HG02840 (cell line): ENCODE results near the gene NAALAD2.
A peak's percentile ranks its signal among the peaks of the same experiment; 100 is the strongest.
"Not testable (repeated sequence)": the region's sequence is repeated elsewhere in the genome, so short reads cannot be mapped to it uniquely, and the experiment has no call there.

ENCODE experiments used
- ATAC-seq: cut with Tn5 transposase; IDR thresholded peaks from one replicate; pipeline ENCODE4 v1.9.1; 2021; ENCODE audit warnings: mild to moderate bottlenecking, moderate library complexity, moderate number of reproducible peaks; ENCODE audit not compliant: unreplicated experiment, low FRiP score

The NAALAD2 gene

GRCh38 chr11:90189011-90189410 is 54.5 kb downstream of the NAALAD2 start:
- ATAC-seq: no peak

DNA sequence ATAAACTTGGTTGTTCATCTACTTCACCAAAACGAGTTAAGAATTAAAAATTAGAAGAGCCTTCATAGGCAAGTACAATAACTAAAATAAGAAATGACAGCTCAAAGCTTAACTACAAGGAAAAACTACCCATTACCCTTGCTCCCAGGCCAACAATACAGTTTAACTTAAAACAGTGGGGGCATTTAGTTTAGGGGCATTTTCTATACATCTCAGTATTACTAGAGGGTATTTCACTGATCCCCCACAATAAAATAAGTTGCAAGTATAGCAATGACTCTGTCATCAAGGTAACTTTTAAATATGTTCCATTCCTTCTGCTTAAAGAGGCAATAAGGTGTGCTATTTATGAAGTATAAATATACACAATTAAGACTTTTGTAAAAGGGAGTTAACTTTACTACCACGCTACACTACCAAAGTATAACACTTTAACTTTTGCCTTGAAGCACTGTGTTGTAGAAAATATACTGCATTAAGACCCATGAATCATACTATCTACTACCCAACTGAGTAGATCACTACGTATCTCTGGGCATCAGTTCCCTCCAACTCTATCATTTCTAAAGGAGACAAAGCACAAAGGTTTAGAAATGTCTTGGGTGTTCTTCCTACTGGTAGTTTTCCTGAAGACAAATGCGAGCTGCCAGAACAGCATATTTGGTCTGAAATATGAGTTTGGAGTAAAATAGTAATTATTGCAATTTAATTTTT is 58.6 kb downstream of the NAALAD2 start:
- no peak for ATAC-seq

DNA sequence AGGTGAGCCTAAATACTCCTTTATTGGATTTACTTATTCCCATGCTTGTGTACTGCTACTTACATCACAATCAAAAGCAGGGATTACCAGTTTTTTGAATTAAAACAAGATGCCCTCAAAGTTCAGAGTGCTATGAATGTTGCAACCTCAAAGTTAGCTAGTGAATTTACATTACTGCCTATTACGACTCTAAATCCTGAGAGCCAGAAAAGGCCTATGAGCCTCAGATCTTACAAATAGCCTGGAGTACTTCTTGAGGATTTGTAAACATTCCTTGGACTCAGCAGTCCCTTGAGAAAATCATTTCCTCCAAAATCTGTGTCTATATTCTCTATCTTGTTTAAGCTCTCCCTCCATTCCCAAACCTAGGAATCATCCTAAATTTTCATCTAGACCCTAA is 62.9 kb downstream of the NAALAD2 start:
- ATAC-seq: no peak

DNA sequence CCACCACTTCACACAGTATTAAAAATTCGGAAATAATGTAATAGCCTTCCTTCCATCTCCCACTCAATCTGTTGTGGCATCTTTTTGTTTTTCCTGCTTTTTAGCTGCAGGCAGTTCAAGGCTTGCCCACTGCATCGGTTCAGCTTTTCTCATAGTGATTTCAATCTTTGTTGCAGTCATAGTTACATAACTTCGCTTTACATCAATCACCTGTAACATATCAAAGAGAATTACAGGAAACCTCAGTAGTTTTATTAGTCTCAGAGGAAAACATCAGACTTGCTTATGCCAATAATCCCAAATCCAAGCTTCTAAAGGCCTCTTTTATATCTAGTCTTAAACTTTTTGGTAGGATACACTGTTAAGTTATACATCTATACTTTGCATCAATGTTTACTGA is 67.9 kb downstream of the NAALAD2 start:
- no peak for ATAC-seq

DNA sequence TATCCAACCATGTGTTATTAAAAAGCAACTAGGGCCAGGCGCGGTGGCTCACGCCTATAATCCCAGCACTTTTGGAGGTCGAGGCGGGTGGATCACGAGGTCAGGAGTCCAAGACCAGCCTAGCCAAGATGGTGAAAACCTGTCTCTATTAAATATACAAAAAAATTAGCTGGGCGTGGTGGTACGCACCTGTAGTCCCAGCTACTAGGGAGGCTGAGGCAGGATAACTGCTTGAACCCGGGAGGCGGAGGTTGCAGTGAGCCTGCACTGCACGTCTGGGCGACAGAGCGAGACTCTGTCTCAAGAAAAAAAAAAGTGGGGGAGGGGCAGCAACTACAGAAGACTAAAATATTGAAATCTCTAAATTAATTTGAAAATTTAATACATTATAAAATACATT is 69.9 kb downstream of the NAALAD2 start:
- ATAC-seq: no peak

DNA sequence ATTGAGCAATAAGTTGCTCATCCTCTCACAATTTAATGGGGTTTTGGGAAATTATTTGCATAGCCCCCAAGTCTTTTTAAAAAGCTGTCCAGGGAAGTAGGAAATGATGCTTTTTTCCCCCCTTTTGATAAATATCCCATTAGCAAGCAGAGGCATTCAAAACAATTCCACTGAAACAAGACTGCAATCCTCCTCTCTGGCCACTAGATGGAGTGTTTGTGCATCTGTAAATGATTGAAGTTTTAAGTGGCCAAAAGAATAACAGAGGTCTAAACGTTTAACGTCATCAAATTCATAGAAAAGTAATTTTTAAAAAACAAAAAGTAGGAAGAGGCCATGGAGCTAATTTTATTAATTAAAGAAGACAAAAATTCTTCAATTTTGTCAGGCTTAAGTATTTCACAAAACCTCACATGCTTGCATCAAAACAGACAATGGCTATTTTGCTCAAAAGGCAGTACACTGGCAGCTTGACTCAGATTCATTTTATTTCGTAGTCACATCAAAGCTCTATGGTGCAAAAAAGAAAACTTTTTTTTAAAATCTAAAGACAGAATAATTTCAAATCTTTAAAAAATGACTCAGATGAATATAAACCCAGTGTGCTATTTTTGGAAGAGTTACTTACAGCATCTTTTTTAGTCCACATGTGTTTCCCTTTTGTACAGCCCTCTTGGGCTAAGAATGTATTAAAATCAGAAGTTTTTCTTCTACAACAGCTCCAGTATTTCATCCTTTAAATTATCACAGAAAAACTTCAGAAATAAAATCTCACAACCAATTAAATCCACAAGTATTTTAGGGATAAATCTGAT is 70.6 kb downstream of the NAALAD2 start:
- peak; percentile 52 for ATAC-seq

GRCh38 chr11:90207992-90208391 is 73.5 kb downstream of the NAALAD2 start:
- not testable (repeated sequence) for ATAC-seq

GRCh38 chr11:90208857-90209256 is 74.4 kb downstream of the NAALAD2 start:
- no peak for ATAC-seq

DNA sequence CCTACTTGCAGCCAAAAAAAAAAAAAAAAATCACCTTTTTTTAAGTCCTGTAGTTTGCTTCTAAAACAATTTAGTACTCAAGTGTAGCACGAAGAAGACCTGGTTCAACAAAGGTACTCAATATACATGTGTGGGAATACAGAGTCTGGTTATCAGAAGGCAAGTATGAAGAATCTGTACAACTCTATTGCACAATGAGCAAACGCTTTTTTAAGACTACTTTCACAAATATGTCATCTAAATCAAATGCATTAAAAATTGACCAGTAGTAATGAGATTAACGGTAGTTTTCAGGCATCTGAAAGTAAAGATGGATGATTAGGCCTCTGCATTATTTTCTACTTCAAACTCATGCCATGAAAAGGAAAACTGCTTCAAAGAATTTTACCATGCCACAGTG is 78.9 kb downstream of the NAALAD2 start:
- no peak for ATAC-seq

- ATAC-seq: no peak
Measured at GRCh38 chr11:90216611-90217010, 82.1 kb downstream of the NAALAD2 start.

DNA sequence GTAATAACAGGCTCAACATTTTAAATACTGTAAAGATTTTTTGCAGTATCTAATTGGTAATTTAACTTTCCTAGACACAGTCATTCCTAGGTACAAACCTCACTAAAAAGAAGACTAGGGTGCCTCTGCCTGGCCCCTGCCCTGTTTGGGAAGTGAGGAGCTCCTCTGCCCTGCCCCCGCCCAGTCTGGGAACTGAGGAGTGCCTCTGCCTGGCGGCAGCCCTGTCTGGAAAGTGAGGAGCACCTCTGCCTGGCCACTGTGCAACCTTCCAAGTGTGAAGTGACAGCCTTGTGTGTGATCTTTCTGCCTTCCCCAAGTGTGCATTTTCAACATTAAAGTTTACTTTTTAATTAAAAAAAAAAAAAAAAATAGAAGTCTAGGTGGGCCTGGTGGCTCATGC is 84.1 kb downstream of the NAALAD2 start:
- ATAC-seq: no peak

GRCh38 chr11:90219438-90219837 is 85.0 kb downstream of the NAALAD2 start:
- ATAC-seq: no peak

- no peak for ATAC-seq
Measured at GRCh38 chr11:90220391-90220790, 85.9 kb downstream of the NAALAD2 start.

DNA sequence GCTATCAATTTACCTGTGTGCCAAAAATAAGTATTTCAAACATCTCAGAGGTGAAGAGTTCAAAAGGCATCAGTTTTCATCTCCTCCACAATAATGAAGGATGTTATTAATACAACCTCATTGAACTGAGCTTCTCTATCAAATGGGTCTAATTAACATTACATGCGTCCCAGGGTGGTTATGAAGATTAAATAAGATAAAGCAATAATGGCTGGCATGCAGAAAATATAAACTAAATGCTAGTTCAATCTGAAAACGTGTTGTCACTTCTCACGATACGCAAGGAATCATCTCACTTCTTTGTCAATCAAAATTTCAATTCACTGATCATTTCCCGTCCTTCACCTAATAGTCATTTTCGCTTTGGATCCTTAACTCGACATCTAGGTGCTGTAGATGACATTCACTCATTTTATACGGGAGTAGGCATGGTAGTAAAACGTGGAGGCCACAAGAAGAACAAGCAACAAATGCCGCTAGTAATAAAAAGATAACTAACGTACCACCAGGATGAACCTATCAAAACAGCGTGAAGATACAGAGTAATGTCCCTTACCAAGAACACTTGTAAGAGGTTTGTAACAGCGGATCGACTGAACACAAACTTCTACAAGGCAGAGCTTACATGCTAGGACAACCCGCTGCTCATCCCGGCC is 87.5 kb downstream of the NAALAD2 start:
- no peak for ATAC-seq

- ATAC-seq: peak; percentile 96
Measured at GRCh38 chr11:90222459-90223247, 88.2 kb downstream of the NAALAD2 start, which contains the start of gene CHORDC1. CHORDC1 (minus strand) TSS chr11:90223049; CDS start chr11:90222954, 95 bp downstream.

GRCh38 chr11:90223248-90223585 is 88.8 kb downstream of the NAALAD2 start:
- peak; percentile 50 for ATAC-seq

DNA sequence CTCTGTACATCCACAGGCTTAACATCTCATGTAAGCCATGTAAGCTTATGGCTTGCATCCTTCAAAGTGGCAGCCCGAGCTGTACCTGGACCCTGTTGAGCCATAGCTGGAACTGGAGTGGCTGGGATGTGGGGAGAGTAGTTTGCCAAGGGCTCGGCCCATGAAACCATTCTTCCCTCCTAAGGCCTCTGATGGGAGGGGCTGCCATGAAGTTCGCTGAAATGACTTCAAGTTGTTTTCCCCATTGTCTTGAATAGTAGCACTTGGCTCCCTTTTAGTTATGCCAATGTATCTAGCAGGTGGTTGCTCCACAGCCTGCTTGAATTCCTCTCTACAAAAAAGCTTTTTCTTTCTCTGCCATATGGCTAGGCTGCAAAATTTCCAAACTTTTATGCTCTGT is 93.6 kb downstream of the NAALAD2 start:
- no peak for ATAC-seq

GRCh38 chr11:90229791-90230190 is 95.3 kb downstream of the NAALAD2 start:
- no peak for ATAC-seq

- no peak for ATAC-seq
Measured at GRCh38 chr11:90234977-90235376, 100.5 kb downstream of the NAALAD2 start.

GRCh38 chr11:90235526-90235925 is 101.1 kb downstream of the NAALAD2 start:
- ATAC-seq: no peak

GRCh38 chr11:90237004-90237403 is 102.5 kb downstream of the NAALAD2 start:
- no peak for ATAC-seq
